Head of caudate nucleus (tissue), 42 donors: ENCODE results near the gene RBM3.

ENCODE experiments used
- DNase-seq, 42 donors: peaks; one replicate each; pipeline versions ENCODE4 v3.0.0 to v3.0.0-alpha.2; 2020 to 2021; ENCODE audit warnings: mixed read lengths in 7 of 42
- intact Hi-C: fragments of 100-400 bp; cut with DNase I; formaldehyde crosslinking; loops from one replicate; pipeline ENCODE4 v1.15.0; 2022

Gene RBM3

DNA sequence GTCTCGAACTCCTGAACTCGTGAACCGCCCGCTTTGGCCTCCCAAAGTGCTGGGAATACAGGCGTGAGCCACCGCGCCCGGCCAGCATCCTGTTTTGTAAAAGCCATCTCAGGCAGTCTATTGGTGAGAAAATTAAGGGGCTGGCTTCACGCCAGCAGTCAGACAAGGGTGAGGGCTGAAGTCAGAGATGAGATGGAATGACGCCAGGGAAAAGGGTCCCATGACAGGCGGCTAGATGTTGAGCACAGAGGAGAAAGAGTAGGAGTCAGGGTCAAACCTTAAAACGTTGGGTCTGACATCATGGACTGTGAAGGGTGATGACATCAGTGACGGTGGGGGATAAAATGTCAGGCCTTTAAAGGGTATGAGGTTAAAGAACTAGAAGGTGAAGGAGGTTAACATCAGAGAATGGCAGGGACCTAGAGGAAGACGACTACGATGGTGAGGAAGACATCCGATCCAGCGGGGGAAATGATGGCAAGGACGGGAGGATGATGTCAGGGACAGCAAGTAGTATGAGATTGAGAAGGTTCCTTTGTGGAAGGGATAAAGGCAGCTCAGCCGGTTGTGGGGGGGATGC lies 504 bp upstream of the RBM3 start:
- DNase-seq, result peak in 18 of 42 donors; percentile 2 to 44 (median 20)
- intact Hi-C loops, result no loop called here

DNA sequence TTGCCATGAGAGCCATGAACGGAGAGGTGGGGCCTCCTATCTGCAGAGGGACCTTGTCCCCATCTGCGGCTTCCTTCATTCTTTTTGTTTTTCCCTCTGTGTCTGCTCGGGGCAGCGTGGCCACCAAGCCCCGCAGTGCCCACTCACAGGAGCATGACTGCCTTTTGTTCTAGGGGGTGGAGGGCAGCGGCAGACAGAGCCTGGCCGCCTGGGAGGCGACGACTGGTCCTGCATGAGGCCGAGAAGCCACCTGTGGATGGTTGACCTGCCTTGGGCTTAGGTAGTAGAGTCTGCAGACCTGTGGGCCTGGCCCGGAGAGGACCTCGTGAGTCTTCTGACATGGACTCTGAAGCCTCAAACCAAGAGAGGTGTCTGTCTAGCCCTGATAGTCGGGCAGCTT lies 1.4 kb downstream of the RBM3 start:
- no peak for DNase-seq
- intact Hi-C loops, result no loop called here

DNA sequence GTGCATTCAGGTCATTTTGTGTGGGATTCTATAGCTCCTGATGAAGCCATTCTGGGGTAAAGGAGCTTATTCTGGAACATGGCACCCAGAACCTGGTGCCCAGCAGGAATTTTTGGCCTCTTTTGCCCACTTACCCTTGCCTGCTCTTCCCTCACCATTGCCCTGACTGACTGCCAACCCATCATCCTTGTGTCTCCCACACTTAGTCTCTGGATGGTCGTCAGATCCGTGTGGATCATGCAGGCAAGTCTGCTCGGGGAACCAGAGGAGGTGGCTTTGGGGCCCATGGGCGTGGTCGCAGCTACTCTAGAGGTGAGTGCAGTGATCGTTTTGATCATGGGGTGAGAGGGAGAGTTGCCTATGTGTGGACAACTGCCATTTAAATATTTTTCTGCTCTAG lies 1.8 kb downstream of the RBM3 start:
- intact Hi-C loops, result no loop called here
- no peak for DNase-seq

DNA sequence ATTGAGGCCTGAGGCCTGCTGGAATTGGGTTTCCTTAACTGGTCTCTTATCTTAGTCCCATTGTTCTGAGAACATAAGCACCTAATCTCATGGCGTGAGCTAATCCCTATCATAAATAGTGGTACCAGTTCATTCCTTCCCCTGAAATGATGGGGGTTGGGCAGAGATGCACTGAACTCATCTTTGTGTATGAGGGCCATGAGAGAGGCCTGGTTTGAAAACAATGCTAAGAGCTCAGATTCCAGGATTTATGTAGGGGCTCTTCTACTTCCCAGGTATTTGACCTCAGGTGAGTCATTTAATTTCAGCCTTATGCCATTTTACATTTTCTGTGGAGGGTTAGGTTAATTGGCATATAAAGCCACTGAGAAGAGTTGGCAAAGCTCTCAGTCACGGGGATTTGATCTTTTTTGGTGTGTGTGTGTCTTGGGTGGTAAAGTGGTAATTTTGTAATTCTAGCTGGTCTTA lies 4.4 kb downstream of the RBM3 start:
- DNase-seq, result no peak
- intact Hi-C loops, result no loop called here

DNA sequence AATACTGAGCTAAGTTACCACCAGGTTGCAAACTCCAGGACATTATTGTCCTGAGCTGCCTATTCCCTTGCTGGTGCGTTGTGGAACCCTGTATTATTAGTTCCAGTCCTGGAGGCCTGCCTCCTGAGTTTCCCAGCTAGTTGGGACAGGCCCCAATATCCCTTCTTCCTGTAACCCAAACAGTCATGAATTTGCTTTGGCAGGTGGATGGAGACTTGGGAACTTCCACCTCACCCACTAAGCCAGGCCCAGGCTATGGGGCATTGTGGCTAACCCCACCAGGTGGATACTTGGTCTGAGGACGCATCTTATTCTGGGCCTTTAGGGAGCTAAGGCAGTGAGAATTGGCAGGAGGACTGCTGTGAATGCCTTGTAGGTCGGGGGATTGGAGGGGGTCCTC lies 5.0 kb downstream of the RBM3 start:
- no peak for DNase-seq
- intact Hi-C loops, result no loop called here

DNA sequence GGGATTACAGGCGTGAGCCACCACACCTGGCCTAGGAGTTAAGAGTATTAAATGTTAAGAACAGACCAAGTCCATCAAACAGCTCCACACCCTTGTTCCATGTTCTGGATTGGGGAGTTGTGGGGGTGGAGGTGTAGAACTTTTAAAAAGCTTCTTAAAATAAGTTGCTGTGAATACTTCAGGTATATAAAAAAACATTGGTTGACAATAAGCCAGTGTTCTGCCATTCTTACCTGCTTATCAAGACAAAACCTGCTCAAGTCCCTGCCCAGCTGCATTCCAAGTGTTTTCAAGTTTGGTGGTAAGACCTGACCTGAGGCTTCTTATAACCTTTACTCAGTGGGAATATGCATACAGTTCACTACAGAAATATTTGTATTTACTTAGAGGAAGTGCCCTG lies 6.4 kb downstream of the RBM3 start:
- intact Hi-C loops, result no loop called here
- DNase-seq, result no peak

DNA sequence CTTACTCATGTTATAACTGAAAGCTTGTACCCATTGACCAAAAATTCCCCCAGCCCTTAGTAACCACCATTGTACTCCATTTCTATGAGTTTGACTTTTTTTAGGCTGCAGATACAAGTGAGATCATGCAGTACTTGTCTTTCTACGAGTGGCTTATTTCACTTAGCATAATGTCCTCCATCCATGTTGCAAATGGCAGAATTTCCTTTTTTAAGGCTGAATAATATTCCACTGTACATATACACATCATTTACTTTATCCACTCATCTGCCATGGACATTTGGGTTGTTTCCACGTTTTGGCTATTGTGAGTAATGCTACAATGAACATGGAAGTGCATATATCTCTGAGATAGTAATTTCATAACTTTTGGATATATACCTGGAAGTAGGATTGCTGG lies 10.4 kb downstream of the RBM3 start:
- DNase-seq, result no peak
- intact Hi-C loops, result no loop called here

DNA sequence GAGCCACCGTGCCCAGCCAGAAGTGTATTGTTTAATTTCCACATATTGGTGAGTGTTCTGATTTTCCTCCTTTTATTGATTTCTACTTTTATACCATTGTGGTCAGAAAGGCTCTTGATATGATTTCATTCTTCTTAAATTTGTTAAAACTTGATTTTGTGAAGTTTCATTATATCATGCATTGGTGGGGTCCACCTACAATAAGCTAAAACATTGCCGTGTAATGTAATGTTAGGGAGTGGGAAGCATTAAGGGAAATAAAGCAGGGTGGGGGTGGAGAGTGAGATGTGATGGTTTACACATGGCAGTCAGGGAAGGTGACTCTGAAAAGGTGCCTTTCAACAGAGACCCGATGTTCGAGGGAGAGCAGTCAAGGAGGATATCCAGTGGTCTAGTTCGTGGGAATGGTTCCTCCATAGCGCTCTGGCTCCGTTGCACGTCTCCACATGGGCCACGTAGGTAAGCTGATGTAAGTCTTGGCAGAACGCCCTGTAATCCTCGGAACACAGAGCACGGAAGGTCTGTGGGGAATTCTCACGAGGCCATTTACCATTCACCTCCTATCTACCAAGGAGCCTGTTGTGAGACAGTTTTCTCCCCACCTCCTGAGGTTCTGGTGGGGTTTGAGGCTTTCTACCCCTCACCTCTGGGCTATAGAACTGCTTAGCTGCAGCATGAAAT lies 15.3 kb downstream of the RBM3 start:
- DNase-seq, result no peak
- intact Hi-C loops, result loop anchor here (10.0 kb wide), 1 partner anchor 115 kb away; the partner anchor contains the start of genes FTSJ1 and SLC38A5

DNA sequence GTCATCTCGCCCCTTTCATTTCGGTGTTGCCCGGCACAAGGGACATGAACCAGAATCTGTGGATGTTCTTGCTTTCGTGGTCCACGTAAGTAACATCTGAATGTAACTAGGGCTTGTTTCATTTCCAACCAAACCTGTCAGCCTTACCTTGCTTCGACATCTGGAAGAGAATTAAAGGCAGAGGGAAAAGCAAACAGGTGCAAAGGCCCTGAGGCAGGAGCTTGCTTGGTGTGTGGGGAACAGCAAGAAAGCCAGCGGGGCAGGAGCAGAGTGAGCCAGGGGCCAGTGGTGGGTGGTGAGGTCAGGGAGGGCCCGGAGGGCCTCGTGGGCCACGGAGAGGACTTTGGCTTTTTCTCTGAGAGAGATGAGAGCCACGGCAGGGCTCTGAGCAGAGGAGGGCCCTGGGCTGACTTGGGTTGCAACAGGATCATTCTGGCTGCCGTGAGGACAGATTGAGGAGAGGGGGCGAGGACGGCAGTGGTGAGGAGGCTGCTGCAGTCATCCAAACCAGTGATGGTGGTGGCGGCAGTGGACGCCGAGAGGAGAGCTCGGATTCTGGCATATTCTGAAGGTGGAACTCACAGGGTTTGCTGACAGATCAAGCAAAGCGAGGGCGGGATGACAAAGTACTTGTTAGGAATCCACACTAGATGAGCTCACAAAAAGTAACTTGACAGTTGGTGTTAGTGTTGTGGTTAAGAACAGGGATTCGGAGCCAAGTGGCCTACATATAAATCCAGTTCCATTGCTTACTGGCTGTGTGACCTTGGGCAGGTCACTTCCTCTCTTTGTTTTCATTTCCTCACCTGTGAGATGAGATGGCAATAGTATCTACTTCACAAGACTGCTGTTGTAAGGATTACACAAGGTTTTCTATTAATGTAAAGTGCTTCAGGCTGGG lies 16.2 kb downstream of the RBM3 start:
- DNase-seq, result peak in 12 of 42 donors; percentile 2 to 58 (median 26)
- intact Hi-C loops, result loop anchor here (10.0 kb wide), 1 partner anchor 116 kb away; the partner anchor contains the start of genes FTSJ1 and SLC38A5

DNA sequence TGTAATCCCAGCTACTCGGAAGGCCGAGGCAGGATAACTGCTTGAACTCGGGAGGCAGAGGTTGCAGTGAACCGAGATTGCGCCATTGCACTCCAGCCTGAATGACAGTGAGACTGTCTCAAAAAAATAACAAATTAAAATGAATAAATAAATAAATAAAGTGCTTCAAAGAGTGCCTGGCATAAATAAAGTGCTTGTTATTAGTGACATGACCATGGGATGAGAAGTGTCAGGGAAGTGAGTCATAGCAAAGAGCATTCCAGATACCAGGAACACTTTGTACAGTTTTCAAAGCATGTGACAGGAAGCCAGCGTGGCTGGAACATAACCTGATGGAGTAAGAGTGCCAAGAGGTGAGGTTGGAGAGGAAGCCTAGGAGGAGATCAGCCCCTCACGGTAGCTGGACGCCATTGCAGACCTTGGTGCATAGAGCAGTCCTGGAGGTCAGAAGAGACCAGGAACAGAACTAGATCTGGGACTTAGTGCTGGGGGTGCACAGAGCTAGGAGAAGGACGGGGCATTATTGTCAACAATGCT lies 17.0 kb downstream of the RBM3 start:
- DNase-seq, result no peak
- intact Hi-C loops, result loop anchor here (10.0 kb wide), 1 partner anchor 117 kb away; the partner anchor contains the start of genes FTSJ1 and SLC38A5

DNA sequence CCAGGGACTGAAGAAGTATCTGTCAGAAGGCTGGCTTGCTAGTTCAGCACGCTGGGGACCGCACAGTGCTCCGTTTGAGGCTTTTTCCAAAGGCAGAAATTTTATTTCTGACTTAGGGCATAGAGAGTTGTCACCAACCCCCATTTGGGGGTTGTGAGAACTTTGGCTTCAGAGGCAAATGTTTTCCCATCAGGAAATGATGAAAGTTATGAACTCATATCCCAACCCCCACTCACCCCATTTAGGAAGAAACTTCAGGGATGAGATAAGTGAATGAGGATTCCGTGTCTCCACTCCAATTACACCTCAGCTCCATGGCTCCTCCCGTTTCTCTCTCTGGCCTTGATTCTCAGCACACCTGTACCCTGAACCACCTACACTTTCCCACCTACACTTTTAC lies 18.7 kb downstream of the RBM3 start:
- no peak for DNase-seq
- intact Hi-C loops, result loop anchor here (10.0 kb wide), 1 partner anchor 118 kb away; the partner anchor contains the start of genes FTSJ1 and SLC38A5

DNA sequence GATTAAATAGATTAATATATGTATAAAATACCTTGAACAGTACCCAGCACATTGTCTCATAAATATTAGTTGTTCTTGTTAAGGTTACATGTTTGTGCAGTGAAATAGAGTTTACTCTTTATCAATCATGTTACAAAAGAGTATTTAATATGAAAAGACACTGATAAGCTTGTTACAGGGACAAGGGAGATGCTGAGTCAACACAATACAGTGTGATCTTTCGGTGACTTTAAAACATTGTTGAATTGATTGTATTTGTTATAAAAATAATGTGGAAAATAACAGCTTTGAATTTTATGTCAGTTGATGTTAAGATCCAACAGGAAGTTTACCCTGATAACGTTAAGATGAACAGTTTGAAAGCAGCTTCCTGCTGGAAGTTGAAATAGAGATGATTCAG lies 21.6 kb downstream of the RBM3 start:
- no peak for DNase-seq
- intact Hi-C loops, result loop anchor here (10.0 kb wide), 1 partner anchor 121 kb away; the partner anchor contains the start of genes FTSJ1 and SLC38A5

DNA sequence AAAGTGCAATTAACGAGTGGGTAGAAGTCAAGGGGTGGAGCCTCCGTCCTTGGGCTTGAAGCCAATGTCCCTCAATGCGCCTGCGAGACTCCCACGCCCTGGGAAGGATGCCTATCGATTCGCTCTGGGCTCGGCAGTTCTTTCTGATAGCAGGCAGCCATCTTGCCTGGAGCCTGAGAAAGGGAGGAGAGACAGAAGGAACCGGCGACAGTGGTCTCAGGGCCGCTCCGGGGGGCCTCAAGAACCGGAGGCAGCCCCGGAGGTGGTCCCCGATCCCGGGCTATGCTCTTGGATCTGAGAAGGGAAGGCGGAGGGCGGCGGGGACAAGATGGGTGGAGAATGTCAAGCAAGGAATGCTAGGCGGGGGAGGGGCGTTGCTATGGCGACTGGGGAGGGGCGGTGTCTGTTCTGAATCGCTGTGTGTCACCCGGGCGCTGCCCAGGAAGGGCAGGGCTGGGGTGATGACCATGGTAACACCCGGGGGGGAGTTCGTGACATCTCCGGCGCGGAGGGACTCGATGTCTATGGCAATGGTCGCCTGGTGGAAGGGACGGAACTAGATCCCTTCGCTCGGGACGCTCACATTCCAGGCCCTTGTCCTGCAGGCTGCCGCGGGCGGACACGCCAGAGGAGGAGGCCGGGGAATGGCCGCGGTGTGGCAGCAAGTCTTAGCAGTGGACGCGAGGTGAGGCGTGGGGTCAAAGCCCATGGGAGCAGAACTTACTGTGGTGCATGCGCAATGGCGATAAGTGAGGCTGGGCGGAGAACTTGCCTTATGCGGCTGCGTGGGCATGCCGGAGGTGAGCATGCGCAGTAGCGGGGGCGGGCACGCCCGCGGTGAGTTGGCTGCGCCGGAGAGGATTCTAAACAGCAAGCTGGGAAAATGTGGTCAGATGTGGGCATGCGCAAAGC lies 23.3 kb downstream of the RBM3 start, which contains the start of gene WDR13:
Gene WDR13, plus strand, starts transcription at position 140 of the 912 bp plus-strand sequence. Its CDS starts 505 bp downstream, at position 645.
- DNase-seq, result peak; percentile 80 to 95 (median 88)
- intact Hi-C loops, result loop anchor here (10.0 kb wide), 1 partner anchor 123 kb away; the partner anchor contains the start of genes FTSJ1 and SLC38A5

DNA sequence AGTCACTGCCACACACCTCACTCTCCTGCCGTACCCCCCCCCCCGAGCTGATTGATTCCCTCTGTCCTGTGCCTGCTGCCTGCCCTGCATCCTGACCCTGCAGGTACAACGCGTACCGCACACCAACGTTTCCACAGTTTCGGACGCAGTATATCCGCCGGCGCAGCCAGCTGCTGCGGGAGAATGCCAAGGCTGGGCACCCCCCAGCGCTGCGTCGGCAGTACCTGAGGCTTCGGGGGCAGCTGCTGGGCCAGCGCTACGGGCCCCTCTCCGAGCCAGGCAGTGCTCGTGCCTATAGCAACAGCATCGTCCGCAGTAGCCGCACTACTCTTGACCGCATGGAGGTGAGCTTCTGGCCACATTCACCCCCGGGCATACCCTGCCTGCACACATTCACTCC lies 24.3 kb downstream of the RBM3 start:
- intact Hi-C loops, result loop anchor here (10.0 kb wide), 1 partner anchor 124 kb away; the partner anchor contains the start of genes FTSJ1 and SLC38A5
- DNase-seq, result peak in 1 of 42 donors; percentile 16

DNA sequence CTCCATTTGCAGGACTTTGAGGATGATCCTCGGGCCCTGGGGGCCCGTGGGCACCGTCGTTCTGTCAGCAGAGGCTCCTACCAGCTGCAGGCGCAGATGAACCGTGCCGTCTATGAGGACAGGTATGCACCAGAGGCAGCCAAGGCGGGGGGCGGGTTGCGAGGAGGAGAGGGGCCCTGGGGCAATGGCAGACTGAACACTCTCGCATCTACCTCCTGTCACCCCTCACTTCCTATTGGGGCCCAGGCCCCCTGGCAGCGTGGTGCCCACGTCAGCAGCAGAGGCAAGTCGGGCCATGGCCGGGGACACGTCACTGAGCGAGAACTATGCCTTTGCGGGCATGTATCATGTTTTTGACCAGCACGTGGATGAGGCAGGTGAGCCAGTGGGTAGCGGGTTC lies 25.1 kb downstream of the RBM3 start:
- intact Hi-C loops, result loop anchor here (10.0 kb wide), 1 partner anchor 125 kb away; the partner anchor contains the start of genes FTSJ1 and SLC38A5
- DNase-seq, result peak in 1 of 42 donors; percentile 16

DNA sequence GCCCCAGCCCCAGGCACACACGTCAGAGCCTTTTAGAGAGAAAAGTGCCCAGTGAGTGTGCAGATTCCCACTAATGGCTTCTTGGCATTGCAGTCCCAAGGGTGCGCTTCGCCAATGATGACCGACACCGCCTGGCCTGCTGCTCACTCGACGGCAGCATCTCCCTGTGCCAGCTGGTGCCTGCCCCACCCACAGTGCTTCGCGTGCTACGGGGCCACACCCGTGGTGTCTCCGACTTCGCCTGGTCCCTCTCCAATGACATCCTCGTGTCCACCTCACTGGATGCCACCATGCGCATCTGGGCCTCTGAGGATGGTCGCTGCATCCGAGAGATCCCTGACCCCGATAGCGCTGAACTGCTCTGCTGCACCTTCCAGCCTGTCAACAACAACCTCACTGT lies 25.9 kb downstream of the RBM3 start:
- DNase-seq, result peak in 1 of 42 donors; percentile 10
- intact Hi-C loops, result no loop called here

DNA sequence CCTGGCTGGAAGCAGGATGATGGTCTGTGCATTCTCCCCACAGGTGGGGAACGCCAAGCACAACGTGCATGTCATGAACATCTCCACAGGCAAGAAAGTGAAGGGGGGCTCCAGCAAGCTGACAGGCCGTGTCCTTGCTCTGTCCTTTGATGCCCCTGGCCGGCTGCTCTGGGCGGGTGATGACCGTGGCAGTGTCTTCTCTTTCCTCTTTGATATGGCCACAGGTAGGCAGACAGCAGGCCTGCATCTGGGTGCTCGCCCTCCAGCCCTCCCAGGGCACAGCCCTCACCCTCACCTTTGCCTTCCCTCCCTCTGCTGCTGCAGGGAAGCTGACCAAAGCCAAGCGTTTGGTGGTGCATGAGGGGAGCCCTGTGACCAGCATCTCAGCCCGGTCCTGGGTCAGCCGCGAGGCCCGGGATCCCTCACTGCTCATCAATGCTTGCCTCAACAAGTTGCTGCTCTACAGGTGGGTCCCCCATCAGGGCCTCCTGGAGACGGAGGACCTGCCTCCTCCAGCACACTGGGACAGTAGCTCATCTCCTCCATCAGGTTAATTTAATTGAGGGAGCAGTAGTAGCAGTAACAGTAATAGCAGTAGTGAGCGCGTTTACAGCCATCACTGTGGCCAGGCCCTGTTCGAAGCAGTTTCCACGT lies 27.6 kb downstream of the RBM3 start:
- DNase-seq, result no peak
- intact Hi-C loops, result no loop called here
